ENCODE data around the gene RBKS. TPM values are rescaled to one million over a fixed set of nuclear protein-coding genes. Genes with fewer than 3 reads are reported as not detected.
"Not testable (repeated sequence)": the region's sequence is repeated elsewhere in the genome, so short reads cannot be mapped to it uniquely, and the experiment has no call there.

RBKS gene
- total and polyA plus RNA-seq, 5 donors from 2014 or later = 3.7 to 25.3 (median 4.0) TPM

DNA sequence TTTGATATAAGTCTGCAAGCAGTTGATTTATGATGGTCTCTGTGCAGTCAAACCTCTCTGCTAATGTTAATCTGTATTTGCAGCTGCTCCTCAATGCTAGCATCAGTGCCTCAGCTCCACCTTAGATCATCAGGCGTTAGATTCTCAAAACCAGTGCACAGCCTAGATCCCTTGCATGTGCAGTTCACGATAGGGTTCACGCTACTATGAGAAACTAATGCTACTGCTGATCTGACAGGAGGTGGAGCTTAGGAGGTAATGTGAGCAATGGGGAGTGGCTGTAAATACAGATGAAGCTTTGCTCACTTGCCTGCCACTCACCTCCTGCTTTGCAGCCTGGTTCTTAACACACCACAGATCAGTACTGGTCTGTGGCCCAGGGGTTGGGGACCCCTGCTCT, 18.4 kb downstream of the RBKS start:
- peaks cover 5 to 8% of the 10 kb centered on the region in 2 experiments for H3K9me3 ChIP-seq (ENCODE audit: control insufficient read depth in 2 of 2, low read length in 2 of 2)
- no peaks in the 10 kb centered on the region for H3K27me3 ChIP-seq (ENCODE audit: control insufficient read depth, insufficient read depth, low read length)
- DNase-seq (no peak), ATAC-seq (ENCODE audit: low read depth in 2 of 2) (no peak)
- H3K4me1 Mint-ChIP-seq = peaks cover 0 to 3% (median 0%) of the 10 kb centered on the region in 4 donors
- peaks cover 0 to 7% (median 1%) of the 10 kb centered on the region in 7 donors for H3K9me3 Mint-ChIP-seq
- H3K4me3 ChIP-seq (ENCODE audit: low read depth, low read length) = no peak overlapping the region
- H3K36me3 Mint-ChIP-seq = peaks cover 5% of the 10 kb centered on the region
- peaks cover 5% of the 10 kb centered on the region for H3K27me3 Mint-ChIP-seq
- no peak overlapping the region for H3K4me3 Mint-ChIP-seq
- H3K4me1 ChIP-seq (ENCODE audit: control insufficient read depth, insufficient read depth, low read length, poor library complexity, severe bottlenecking) = no peaks in the 10 kb centered on the region
- no peaks in the 10 kb centered on the region for H3K36me3 ChIP-seq (ENCODE audit: control insufficient read depth, insufficient read depth, low read length)
- H3K27ac Mint-ChIP-seq = no peak overlapping the region
- no peak overlapping the region for H3K27ac ChIP-seq (ENCODE audit: insufficient read depth, low read length, poor library complexity, severe bottlenecking)

DNA sequence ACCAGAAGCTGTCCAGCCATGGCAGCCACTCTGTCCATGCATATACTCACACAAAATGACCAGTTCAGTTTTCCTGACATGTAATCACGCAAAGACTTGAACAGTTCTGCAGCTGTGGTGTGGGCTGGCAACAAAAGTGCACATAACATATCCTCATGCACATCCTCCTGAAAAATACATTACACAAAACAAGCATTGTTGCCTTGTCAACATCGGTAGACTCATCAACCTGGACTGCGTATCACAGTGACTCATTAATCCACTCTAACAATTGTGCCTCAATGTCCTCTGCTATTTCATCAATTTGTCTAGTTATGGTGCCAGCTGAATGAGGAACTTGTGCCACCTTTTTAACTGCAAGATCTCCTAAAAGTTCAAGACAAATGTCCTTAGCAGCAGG, 19.5 kb downstream of the RBKS start:
- H3K27ac ChIP-seq (ENCODE audit: insufficient read depth, low read length, poor library complexity, severe bottlenecking) = no peak overlapping the region
- H3K4me3 ChIP-seq (ENCODE audit: low read depth, low read length) = no peak overlapping the region
- DNase-seq (no peak), ATAC-seq (ENCODE audit: low read depth in 2 of 2) (no peak)
- no peaks in the 10 kb centered on the region for H3K36me3 ChIP-seq (ENCODE audit: control insufficient read depth, insufficient read depth, low read length)
- Mint-ChIP-seq H3K36me3 (peaks cover 5% of the 10 kb centered on the region), H3K9me3 (peaks cover 0 to 2% (median 1%) of the 10 kb centered on the region in 7 donors), H3K27ac (no peak overlapping the region), H3K27me3 (peaks cover 3% of the 10 kb centered on the region), H3K4me1 (peaks cover 0 to 3% (median 0%) of the 10 kb centered on the region in 4 donors), H3K4me3 (no peak overlapping the region)
- H3K9me3 ChIP-seq (ENCODE audit: control insufficient read depth in 2 of 2, low read length in 2 of 2) = peaks cover 0 to under 1% of the 10 kb centered on the region in 2 experiments
- no peaks in the 10 kb centered on the region for H3K27me3 ChIP-seq (ENCODE audit: control insufficient read depth, insufficient read depth, low read length)
- no peaks in the 10 kb centered on the region for H3K4me1 ChIP-seq (ENCODE audit: control insufficient read depth, insufficient read depth, low read length, poor library complexity, severe bottlenecking)

DNA sequence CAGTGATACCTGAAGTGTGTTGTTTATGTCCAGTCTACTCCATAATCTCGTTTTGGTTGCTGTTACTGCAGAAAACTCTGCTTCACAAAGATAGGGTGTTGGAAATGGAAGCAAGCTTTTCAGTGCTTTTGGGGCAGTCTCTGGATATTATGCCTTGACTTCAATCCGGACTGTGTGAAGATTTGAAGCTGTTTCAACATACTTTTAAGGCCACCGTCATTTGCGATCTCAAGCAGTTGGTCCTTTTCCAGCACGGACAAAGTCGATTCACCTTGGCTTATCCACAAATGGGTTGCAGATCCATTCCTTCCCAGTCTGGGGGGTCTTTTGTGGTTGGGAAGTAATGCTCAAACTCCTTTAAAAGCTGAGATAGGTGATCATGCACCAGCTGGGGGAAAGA, 20.4 kb downstream of the RBKS start:
- H3K9me3 ChIP-seq (ENCODE audit: control insufficient read depth in 2 of 2, low read length in 2 of 2) = no peaks in the 10 kb centered on the region

DNA sequence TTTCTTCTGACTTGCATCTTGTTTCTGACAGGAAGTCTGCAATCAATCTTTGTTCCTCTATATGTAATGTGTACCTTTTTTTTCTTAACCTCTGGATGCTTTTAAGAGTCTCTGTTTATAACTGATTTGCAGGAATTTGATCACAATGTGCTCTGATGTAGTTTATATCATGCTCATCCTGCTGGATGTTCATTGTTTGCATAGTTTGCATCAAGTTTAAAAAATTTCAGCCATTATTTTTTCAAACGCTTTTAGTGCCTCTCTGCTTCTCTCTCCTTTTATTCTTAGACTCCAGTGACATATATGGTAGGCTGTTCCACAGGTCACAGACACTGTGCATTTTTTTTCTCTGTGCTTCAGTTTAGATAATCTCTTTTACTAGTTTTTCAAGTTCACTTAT, 23.9 kb downstream of the RBKS start:
- ATAC-seq (ENCODE audit: low read depth in 2 of 2) (no peak), DNase-seq (no peak)
- Mint-ChIP-seq H3K36me3 (no peaks in the 10 kb centered on the region), H3K4me3 (no peak overlapping the region), H3K27me3 (no peaks in the 10 kb centered on the region), H3K4me1 (no peaks in the 10 kb centered on the region), H3K27ac (no peak overlapping the region), H3K9me3 (no peaks in the 10 kb centered on the region)
- no peaks in the 10 kb centered on the region for H3K4me1 ChIP-seq (ENCODE audit: control insufficient read depth, insufficient read depth, low read length, poor library complexity, severe bottlenecking)
- H3K27ac ChIP-seq (ENCODE audit: insufficient read depth, low read length, poor library complexity, severe bottlenecking) = no peak overlapping the region
- no peak overlapping the region for H3K4me3 ChIP-seq (ENCODE audit: low read depth, low read length)
- no peaks in the 10 kb centered on the region for H3K36me3 ChIP-seq (ENCODE audit: control insufficient read depth, insufficient read depth, low read length)
- H3K27me3 ChIP-seq (ENCODE audit: control insufficient read depth, insufficient read depth, low read length) = no peaks in the 10 kb centered on the region
- H3K9me3 ChIP-seq (ENCODE audit: control insufficient read depth in 2 of 2, low read length in 2 of 2) = no peaks in the 10 kb centered on the region

More for the DNA sequence above, 20.4 kb downstream of the RBKS start:
- H3K27me3 Mint-ChIP-seq = no peaks in the 10 kb centered on the region
- Histone ChIP-seq H3K4me1 (ENCODE audit: control insufficient read depth, insufficient read depth, low read length, poor library complexity, severe bottlenecking) (no peaks in the 10 kb centered on the region), H3K4me3 (ENCODE audit: low read depth, low read length) (no peak overlapping the region), H3K27ac (ENCODE audit: insufficient read depth, low read length, poor library complexity, severe bottlenecking) (no peak overlapping the region), H3K27me3 (ENCODE audit: control insufficient read depth, insufficient read depth, low read length) (no peaks in the 10 kb centered on the region), H3K36me3 (ENCODE audit: control insufficient read depth, insufficient read depth, low read length) (no peaks in the 10 kb centered on the region)
- no peak for DNase-seq
- H3K4me1 Mint-ChIP-seq = peaks cover 0 to under 1% (median 0%) of the 10 kb centered on the region in 4 donors
- H3K4me3 Mint-ChIP-seq = no peak overlapping the region
- H3K36me3 Mint-ChIP-seq = peaks cover 5% of the 10 kb centered on the region
- H3K9me3 Mint-ChIP-seq = no peaks in the 10 kb centered on the region
- no peak for ATAC-seq (ENCODE audit: low read depth in 2 of 2)
- no peak overlapping the region for H3K27ac Mint-ChIP-seq

DNA sequence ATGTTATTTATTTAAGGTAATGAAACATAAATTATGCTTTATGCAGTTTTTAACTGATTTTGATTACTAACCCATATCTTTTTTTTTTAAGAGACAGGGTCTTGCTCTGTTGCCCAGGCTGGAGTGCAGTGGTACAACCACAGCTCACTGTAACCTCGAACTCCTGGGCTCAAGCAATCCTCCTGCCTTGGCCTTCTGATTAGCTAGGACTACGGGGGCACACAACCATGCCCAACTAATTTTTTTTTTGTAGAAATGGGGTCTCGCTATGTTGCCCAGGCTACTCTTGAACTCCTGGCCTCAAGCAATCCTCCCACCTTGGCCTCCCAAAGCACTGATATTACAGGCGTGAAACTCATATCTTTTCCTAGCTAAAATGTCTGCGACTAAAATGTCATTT, 26.2 kb downstream of the RBKS start:
- H3K9me3 ChIP-seq (ENCODE audit: control insufficient read depth in 2 of 2, low read length in 2 of 2); H3K4me1 ChIP-seq (ENCODE audit: control insufficient read depth, insufficient read depth, low read length, poor library complexity, severe bottlenecking); H3K27ac Mint-ChIP-seq; H3K4me3 ChIP-seq (ENCODE audit: low read depth, low read length); H3K36me3 ChIP-seq (ENCODE audit: control insufficient read depth, insufficient read depth, low read length); H3K27me3 ChIP-seq (ENCODE audit: control insufficient read depth, insufficient read depth, low read length); H3K27ac ChIP-seq (ENCODE audit: insufficient read depth, low read length, poor library complexity, severe bottlenecking); DNase-seq; H3K4me1 Mint-ChIP-seq; H3K36me3 Mint-ChIP-seq; H3K27me3 Mint-ChIP-seq; ATAC-seq (ENCODE audit: low read depth in 2 of 2); H3K9me3 Mint-ChIP-seq; H3K4me3 Mint-ChIP-seq: not testable (repeated sequence)

DNA sequence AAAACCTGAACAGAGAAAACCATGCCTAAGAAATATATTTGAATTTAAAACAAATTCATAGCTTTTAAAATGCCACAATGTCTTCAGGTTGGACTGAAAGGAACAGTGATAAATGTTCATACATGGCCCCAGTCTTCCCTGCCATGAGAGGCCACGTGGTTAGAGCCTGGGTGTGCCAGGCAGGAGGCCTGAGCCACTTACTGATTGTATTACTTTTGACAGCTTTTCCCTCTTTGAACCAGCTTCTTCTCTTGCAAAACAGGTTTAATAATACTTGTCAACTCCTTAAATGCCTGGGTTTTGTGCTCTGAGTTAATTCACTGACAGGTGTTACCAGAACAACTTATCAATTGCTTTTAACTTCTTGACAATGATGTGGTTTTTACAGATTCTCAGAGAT, 27.0 kb downstream of the RBKS start:
- H3K36me3 ChIP-seq (ENCODE audit: control insufficient read depth, insufficient read depth, low read length) = no peaks in the 10 kb centered on the region
- ATAC-seq (ENCODE audit: low read depth in 2 of 2) (no peak), DNase-seq (no peak)
- Mint-ChIP-seq H3K4me3 (no peak overlapping the region), H3K36me3 (no peaks in the 10 kb centered on the region), H3K4me1 (peaks cover 0 to 4% (median 0%) of the 10 kb centered on the region in 4 donors), H3K27me3 (no peaks in the 10 kb centered on the region), H3K9me3 (peaks cover 0 to 2% (median 0%) of the 10 kb centered on the region in 7 donors), H3K27ac (no peak overlapping the region)
- H3K27me3 ChIP-seq (ENCODE audit: control insufficient read depth, insufficient read depth, low read length) = no peaks in the 10 kb centered on the region
- H3K4me1 ChIP-seq (ENCODE audit: control insufficient read depth, insufficient read depth, low read length, poor library complexity, severe bottlenecking) = no peaks in the 10 kb centered on the region
- no peak overlapping the region for H3K27ac ChIP-seq (ENCODE audit: insufficient read depth, low read length, poor library complexity, severe bottlenecking)
- H3K4me3 ChIP-seq (ENCODE audit: low read depth, low read length) = no peak overlapping the region
- H3K9me3 ChIP-seq (ENCODE audit: control insufficient read depth in 2 of 2, low read length in 2 of 2) = no peaks in the 10 kb centered on the region

DNA sequence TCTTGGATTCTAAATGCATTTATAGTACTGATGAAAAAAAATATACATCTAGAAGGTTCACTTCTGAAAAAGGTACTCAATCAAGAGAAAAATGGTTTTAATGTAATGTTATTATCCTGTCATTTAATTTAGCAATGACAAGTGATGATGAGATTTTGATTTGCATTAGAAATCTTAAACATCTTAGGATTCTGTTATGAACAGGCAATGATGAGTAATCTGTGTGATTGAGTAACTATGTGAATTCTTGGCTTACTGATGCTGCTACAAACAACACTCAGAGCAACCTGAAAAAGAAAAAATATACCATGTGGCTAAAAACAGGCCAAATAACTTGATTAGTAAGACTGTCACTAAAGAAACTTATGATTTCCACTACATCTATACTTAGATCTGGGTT, 30.1 kb downstream of the RBKS start:
- ATAC-seq (ENCODE audit: low read depth in 2 of 2) (no peak), DNase-seq (no peak)
- H3K4me1 ChIP-seq (ENCODE audit: control insufficient read depth, insufficient read depth, low read length, poor library complexity, severe bottlenecking) = no peaks in the 10 kb centered on the region
- H3K4me1 Mint-ChIP-seq = peaks cover 0 to 4% (median 0%) of the 10 kb centered on the region in 4 donors
- H3K9me3 ChIP-seq (ENCODE audit: control insufficient read depth in 2 of 2, low read length in 2 of 2) = peaks cover 2 to 6% of the 10 kb centered on the region in 2 experiments
- H3K27me3 Mint-ChIP-seq = no peaks in the 10 kb centered on the region
- H3K36me3 Mint-ChIP-seq = peaks cover 3% of the 10 kb centered on the region
- H3K9me3 Mint-ChIP-seq = peaks cover 0 to 11% (median 0%) of the 10 kb centered on the region in 7 donors
- no peak overlapping the region for H3K4me3 ChIP-seq (ENCODE audit: low read depth, low read length)
- H3K27ac Mint-ChIP-seq = no peak overlapping the region
- no peaks in the 10 kb centered on the region for H3K27me3 ChIP-seq (ENCODE audit: control insufficient read depth, insufficient read depth, low read length)
- H3K27ac ChIP-seq (ENCODE audit: insufficient read depth, low read length, poor library complexity, severe bottlenecking) = no peak overlapping the region
- no peaks in the 10 kb centered on the region for H3K36me3 ChIP-seq (ENCODE audit: control insufficient read depth, insufficient read depth, low read length)
- H3K4me3 Mint-ChIP-seq = no peak overlapping the region

DNA sequence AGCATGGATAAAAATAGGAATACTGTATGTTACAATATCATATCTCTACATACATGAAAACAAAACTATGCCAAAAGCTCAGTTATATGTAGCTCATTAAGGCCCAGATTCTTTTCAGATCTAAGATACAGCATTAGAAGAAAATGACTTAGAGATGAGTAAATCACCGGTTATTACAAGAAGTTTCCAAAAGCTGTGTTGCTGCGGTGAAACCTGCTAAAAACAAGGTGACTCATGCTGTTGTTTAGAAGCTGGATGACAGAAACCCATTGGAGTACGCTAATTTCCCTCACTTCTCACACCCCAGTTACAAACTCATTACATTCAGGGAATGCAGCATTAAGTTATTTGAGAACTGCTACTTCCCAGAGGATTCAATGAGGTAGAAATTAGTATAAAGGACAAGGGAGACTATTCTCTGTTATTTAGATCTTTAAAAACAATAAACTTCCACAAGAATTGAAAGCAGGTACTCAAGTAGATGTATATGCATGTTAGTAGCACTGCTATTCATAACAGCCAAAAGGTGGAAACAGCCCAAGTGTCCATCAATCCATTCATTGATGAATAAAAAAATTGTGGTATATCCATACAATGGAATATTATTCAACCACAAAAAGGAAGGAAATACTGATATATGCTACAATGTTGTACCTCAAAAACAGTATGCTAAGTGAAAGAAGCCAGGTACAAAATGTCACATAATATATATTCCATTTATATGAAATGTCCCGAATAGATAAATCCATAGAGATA, 32.6 kb downstream of the RBKS start:
- Mint-ChIP-seq H3K36me3 (peaks cover 5% of the 10 kb centered on the region), H3K27me3 (no peaks in the 10 kb centered on the region), H3K4me3 (no peak overlapping the region), H3K9me3 (peaks cover 0 to 11% (median 0%) of the 10 kb centered on the region in 7 donors), H3K4me1 (peaks cover 0 to 4% (median 0%) of the 10 kb centered on the region in 4 donors), H3K27ac (no peak overlapping the region)
- H3K9me3 ChIP-seq (ENCODE audit: control insufficient read depth in 2 of 2, low read length in 2 of 2) = peaks cover 2 to 6% of the 10 kb centered on the region in 2 experiments
- no peaks in the 10 kb centered on the region for H3K27me3 ChIP-seq (ENCODE audit: control insufficient read depth, insufficient read depth, low read length)
- H3K36me3 ChIP-seq (ENCODE audit: control insufficient read depth, insufficient read depth, low read length) = no peaks in the 10 kb centered on the region
- ATAC-seq (ENCODE audit: low read depth in 2 of 2) = no peak
- H3K4me3 ChIP-seq (ENCODE audit: low read depth, low read length) = no peak overlapping the region
- no peaks in the 10 kb centered on the region for H3K4me1 ChIP-seq (ENCODE audit: control insufficient read depth, insufficient read depth, low read length, poor library complexity, severe bottlenecking)
- DNase-seq = peak in 1 of 3 donors; percentile 27
- H3K27ac ChIP-seq (ENCODE audit: insufficient read depth, low read length, poor library complexity, severe bottlenecking) = no peak overlapping the region

All from CD4-positive, CD25-positive, alpha-beta regulatory T cell (primary cell).